Measurements from ENCODE around the gene FNDC7. TPM values are rescaled to one million over a fixed set of nuclear protein-coding genes. Genes with fewer than 3 reads are reported as not detected.

The FNDC7 gene
- total RNA-seq, 1 donor from 2014 or later: not detected

GRCh38 chr1:108715932-108716331 lies 3.2 kb downstream of the FNDC7 start:
- H3K27ac Mint-ChIP-seq (ENCODE audit: unreplicated experiment): no peak overlapping the region

GRCh38 chr1:108716437-108717230 lies 3.9 kb downstream of the FNDC7 start:
- no peak for DNase-seq (ENCODE audit: low read depth, low spot score)
- Mint-ChIP-seq H3K27ac (ENCODE audit: unreplicated experiment) (no peak overlapping the region), H3K9me3 (no peaks in the 10 kb centered on the region), H3K4me1 (peaks cover 17% of the 10 kb centered on the region), H3K27me3 (ENCODE audit: low read depth) (no peaks in the 10 kb centered on the region), H3K4me3 (no peak overlapping the region), H3K36me3 (ENCODE audit: low read depth) (no peaks in the 10 kb centered on the region)
- no peak for TF ChIP-seq CTCF (conservative IDR thresholded peaks at IDR 0.05)

More at GRCh38 chr1:108715932-108716331, 3.2 kb downstream of the FNDC7 start:
- no peak for DNase-seq (ENCODE audit: low read depth, low spot score)
- Mint-ChIP-seq H3K4me3 (no peak overlapping the region), H3K9me3 (no peaks in the 10 kb centered on the region), H3K36me3 (ENCODE audit: low read depth) (no peaks in the 10 kb centered on the region), H3K4me1 (peaks cover 17% of the 10 kb centered on the region), H3K27me3 (ENCODE audit: low read depth) (no peaks in the 10 kb centered on the region)
- TF ChIP-seq CTCF (conservative IDR thresholded peaks at IDR 0.05): no peak

GRCh38 chr1:108717774-108718316 lies 5.1 kb downstream of the FNDC7 start:
- DNase-seq (ENCODE audit: low read depth, low spot score): no peak
- no peaks in the 10 kb centered on the region for H3K27me3 Mint-ChIP-seq (ENCODE audit: low read depth)
- no peaks in the 10 kb centered on the region for H3K36me3 Mint-ChIP-seq (ENCODE audit: low read depth)
- no peaks in the 10 kb centered on the region for H3K9me3 Mint-ChIP-seq
- H3K4me1 Mint-ChIP-seq: peaks cover 17% of the 10 kb centered on the region
- H3K27ac Mint-ChIP-seq (ENCODE audit: unreplicated experiment): no peak overlapping the region
- H3K4me3 Mint-ChIP-seq: no peak overlapping the region
- no peak for TF ChIP-seq CTCF (conservative IDR thresholded peaks at IDR 0.05)

- H3K4me3 Mint-ChIP-seq: no peak overlapping the region
- H3K9me3 Mint-ChIP-seq: no peaks in the 10 kb centered on the region
- H3K27me3 Mint-ChIP-seq (ENCODE audit: low read depth): no peaks in the 10 kb centered on the region
- H3K27ac Mint-ChIP-seq (ENCODE audit: unreplicated experiment): no peak overlapping the region
- peaks cover 17% of the 10 kb centered on the region for H3K4me1 Mint-ChIP-seq
- H3K36me3 Mint-ChIP-seq (ENCODE audit: low read depth): no peaks in the 10 kb centered on the region
- TF ChIP-seq CTCF (conservative IDR thresholded peaks at IDR 0.05): no peak
- DNase-seq (ENCODE audit: low read depth, low spot score): no peak
Observed at GRCh38 chr1:108718927-108719655, 6.4 kb downstream of the FNDC7 start.

DNA sequence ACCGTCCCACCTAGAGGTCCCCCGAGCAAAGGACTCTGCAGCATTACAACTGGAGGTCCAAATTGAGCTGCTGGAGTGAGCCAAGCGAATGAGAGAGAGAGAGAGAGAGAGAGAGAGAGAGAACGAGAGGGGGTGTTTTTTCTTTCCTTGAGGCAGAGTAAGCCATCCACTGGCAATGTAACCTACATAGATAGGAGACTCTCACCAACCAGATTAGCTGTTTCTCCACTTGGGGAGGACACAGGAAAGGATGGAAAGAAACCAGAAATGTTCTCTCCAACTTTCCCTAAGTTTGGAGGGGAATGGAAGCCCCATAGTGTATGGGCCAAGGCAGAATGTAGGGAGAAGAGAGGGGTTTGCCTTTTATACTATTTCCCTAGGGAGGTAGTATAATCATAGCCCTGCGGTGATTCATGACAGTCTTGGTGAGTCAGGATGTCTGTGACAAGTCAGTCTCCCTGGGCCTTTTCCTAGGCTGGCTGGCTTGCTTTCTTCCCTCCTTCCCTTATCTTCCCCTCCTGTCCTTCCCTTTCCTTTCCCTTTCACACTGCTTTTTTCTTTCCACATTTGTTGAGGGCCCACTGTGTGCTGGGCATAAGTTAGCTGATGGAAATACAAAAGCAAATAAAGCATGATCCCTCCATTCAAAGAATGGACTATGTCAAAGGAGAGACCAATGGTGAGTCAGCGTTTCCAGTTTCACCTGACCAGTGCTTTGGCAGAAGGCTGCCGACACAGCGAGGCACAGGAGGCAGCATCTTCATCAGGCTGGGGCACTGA lies 7.1 kb downstream of the FNDC7 start:
- peaks cover 17% of the 10 kb centered on the region for H3K4me1 Mint-ChIP-seq
- H3K27me3 Mint-ChIP-seq (ENCODE audit: low read depth): no peaks in the 10 kb centered on the region
- no peak overlapping the region for H3K4me3 Mint-ChIP-seq
- TF ChIP-seq CTCF (conservative IDR thresholded peaks at IDR 0.05): no peak
- no peaks in the 10 kb centered on the region for H3K36me3 Mint-ChIP-seq (ENCODE audit: low read depth)
- DNase-seq (ENCODE audit: low read depth, low spot score): no peak
- no peaks in the 10 kb centered on the region for H3K9me3 Mint-ChIP-seq
- no peak overlapping the region for H3K27ac Mint-ChIP-seq (ENCODE audit: unreplicated experiment)

Measured in neural crest cell (in vitro differentiated cells).